IMR-90 (cell line): Measurements from ENCODE around the gene KRTAP10-10. TPM values are rescaled to one million over a fixed set of nuclear protein-coding genes. Genes with fewer than 3 reads are reported as not detected.

Experiments
- ATAC-seq: fragments of 200-7000 bp; cut with Tn5 transposase; 2 replicates; pipeline ENCODE4 v1.9.1; 2020; ENCODE audit warnings: low read depth, mild to moderate bottlenecking, moderate library complexity
- BruUV-seq: library from RNA; stranded (reverse); fragments of 400-500 nt; replicated peaks from 2 replicates; lab custom pipeline; 2021; lab: Mats Ljungman, UMichigan
- CTCF ChIA-PET: fragments of 300-600 bp; formaldehyde crosslinking; extraction: SDS; loops from one replicate; lab custom pipeline; 2021; ENCODE audit warnings: antibody characterized with exemption; lab: Yijun Ruan, JAX
- POLR2A ChIA-PET: fragments of 300-600 bp; sonication (Branson Sonifier 250); formaldehyde crosslinking; loops from one replicate; lab custom pipeline; 2022; ENCODE audit warnings: antibody characterized with exemption; ENCODE audit not compliant: unreplicated experiment; lab: Charles Lee
- DNase-seq: peaks from one replicate; pipeline ENCODE4 v3.0.0; 2013
- H2AFZ ChIP-seq: replicated peaks from 2 replicates; pipeline ENCODE3; 2013; ENCODE audit warnings: low read length, mild to moderate bottlenecking; ENCODE audit not compliant: poor library complexity
- H2AK5ac ChIP-seq: 2 replicates; pipeline ENCODE4 v1.6.1; 2013; ENCODE audit warnings: low read depth, low read length, inconsistent platforms
- H2AK9ac ChIP-seq: replicated peaks from 2 replicates; pipeline ENCODE3; 2013; ENCODE audit warnings: mild to moderate bottlenecking, low read depth, low read length, moderate library complexity; ENCODE audit not compliant: poor library complexity
- H2BK120ac ChIP-seq: 2 replicates; pipeline ENCODE4 v1.6.1; 2013; ENCODE audit warnings: low read depth, low read length, inconsistent platforms
- H2BK15ac ChIP-seq: 3 replicates; pipeline ENCODE4 v1.6.1; 2013; ENCODE audit warnings: low read depth, low read length, inconsistent platforms
- H2BK20ac ChIP-seq: 2 replicates; pipeline ENCODE4 v1.6.1; 2013; ENCODE audit warnings: low read depth, mild to moderate bottlenecking, inconsistent platforms, low read length, moderate library complexity
- H2BK5ac ChIP-seq: 2 replicates; pipeline ENCODE4 v1.6.1; 2013; ENCODE audit warnings: mild to moderate bottlenecking, low read depth, low read length, inconsistent platforms; ENCODE audit not compliant: poor library complexity, severe bottlenecking
- H3K14ac ChIP-seq: replicated peaks from 2 replicates; pipeline ENCODE4 v1.6.1; 2013; ENCODE audit warnings: low read depth, low read length, inconsistent platforms
- H3K18ac ChIP-seq: 2 replicates; pipeline ENCODE4 v1.6.1; 2013; ENCODE audit warnings: low read depth, low read length, control low read depth
- H3K23ac ChIP-seq: 2 replicates; pipeline ENCODE4 v1.6.1; 2013; ENCODE audit warnings: low read depth, low read length, inconsistent platforms
- H3K27ac ChIP-seq: 2 replicates; pipeline ENCODE4 v1.5.1; 2013; ENCODE audit warnings: mild to moderate bottlenecking, control low read depth, low read length; ENCODE audit not compliant: insufficient read depth
- H3K27me3 ChIP-seq: 2 replicates; pipeline ENCODE4 v1.6.1; 2013; ENCODE audit warnings: low read length; ENCODE audit not compliant: control insufficient read depth, insufficient read depth
- H3K36me3 ChIP-seq: 2 replicates; pipeline ENCODE4 v1.6.1; 2013; ENCODE audit warnings: low read length, mixed read lengths; ENCODE audit not compliant: control insufficient read depth, insufficient read depth
- H3K4ac ChIP-seq: 2 replicates; pipeline ENCODE4 v1.6.1; 2013; ENCODE audit warnings: low read depth, low read length, inconsistent platforms
- H3K4me1 ChIP-seq: 2 replicates; pipeline ENCODE4 v1.6.1; 2013; ENCODE audit warnings: low read length, mixed read lengths; ENCODE audit not compliant: control insufficient read depth, insufficient read depth
- H3K4me2 ChIP-seq: 2 replicates; pipeline ENCODE4 v1.6.1; 2013; ENCODE audit warnings: low read depth, mild to moderate bottlenecking, control low read depth, low read length, moderate library complexity
- H3K4me3 ChIP-seq: 2 replicates; pipeline ENCODE4 v1.5.1; 2013; ENCODE audit warnings: low read depth, mild to moderate bottlenecking, control low read depth, low read length, moderate library complexity; ENCODE audit not compliant: insufficient read depth
- H3K56ac ChIP-seq: 2 replicates; pipeline ENCODE4 v1.6.1; 2013; ENCODE audit warnings: low read length, inconsistent platforms; ENCODE audit not compliant: insufficient read depth; ENCODE audit errors: extremely low read depth
- H3K79me1 ChIP-seq, 2 experiments: 2 replicates each; pipeline ENCODE4 v1.6.1; 2013; ENCODE audit warnings: low read length in 2 of 2, inconsistent platforms in 1 of 2, low read depth in 1 of 2
- H3K9ac ChIP-seq: 2 replicates; pipeline ENCODE4 v1.6.1; 2013; ENCODE audit warnings: low read depth, low read length, control low read depth
- H3K9me1 ChIP-seq: 2 replicates; pipeline ENCODE4 v1.6.1; 2013; ENCODE audit warnings: low read length, inconsistent platforms; ENCODE audit not compliant: insufficient read depth
- H3K9me3 ChIP-seq: 2 replicates; pipeline ENCODE4 v1.6.1; 2013; ENCODE audit warnings: low read length; ENCODE audit not compliant: control insufficient read depth, insufficient read depth
- H4K20me1 ChIP-seq: 2 replicates; pipeline ENCODE4 v1.6.1; 2013; ENCODE audit warnings: low read length, inconsistent platforms; ENCODE audit not compliant: insufficient read depth
- H4K5ac ChIP-seq: 2 replicates; pipeline ENCODE4 v1.6.1; 2013; ENCODE audit warnings: mild to moderate bottlenecking, low read depth, low read length, control low read depth
- H4K8ac ChIP-seq, 2 experiments: 2 replicates each; pipeline ENCODE4 v1.6.1; 2013; ENCODE audit warnings: low read depth in 2 of 2, low read length in 2 of 2, control low read depth in 1 of 2, inconsistent platforms in 1 of 2
- H4K91ac ChIP-seq: 2 replicates; pipeline ENCODE4 v1.6.1; 2013; ENCODE audit warnings: low read depth, low read length, inconsistent platforms; ENCODE audit not compliant: insufficient read depth
- BHLHE40 ChIP-seq: fragments of 150-350 bp; IDR thresholded peaks from 2 replicates; pipeline ENCODE4 v1.6.1; 2016; ENCODE audit warnings: mild to moderate bottlenecking, low read depth, low read length
- CHD1 ChIP-seq: IDR thresholded peaks from 2 replicates; pipeline ENCODE4 v1.6.1; 2012; ENCODE audit warnings: low read depth, low read length, improper control_type of control experiment
- MAFK ChIP-seq: IDR thresholded peaks from 2 replicates; pipeline ENCODE4 v1.6.1; 2012; ENCODE audit warnings: low read depth, low read length, improper control_type of control experiment
- MAZ ChIP-seq: IDR thresholded peaks from 2 replicates; pipeline ENCODE4 v1.6.1; 2012; ENCODE audit warnings: low read depth, mild to moderate bottlenecking, low read length, improper control_type of control experiment, moderate library complexity, borderline replicate concordance
- RAD21 ChIP-seq: IDR thresholded peaks from 2 replicates; pipeline ENCODE4 v1.6.1; 2012; ENCODE audit warnings: low read length, improper control_type of control experiment
- WGBS, 2 experiments: methylation state at CpG; one replicate each; pipeline versions ENCODE4 v1.1.5 to v1.1.7; 2013; ENCODE audit warnings: missing lambda C conversion rate in 2 of 2; ENCODE audit not compliant: insufficient read length in 1 of 2; ENCODE audit errors: extremely low coverage in 2 of 2; 5-methylcytosine and 5-hydroxymethylcytosine counted together
- dilution Hi-C: fragments of 300-500 bp; cut with HindIII; formaldehyde crosslinking; loops from one replicate; pipeline ENCODE4 v1.14.3; 2018; ENCODE audit warnings: low sequenced_read_pairs; ENCODE audit not compliant: unreplicated experiment
- in situ Hi-C: fragments of 300-500 bp; cut with MboI; formaldehyde crosslinking; loops from 3 replicates; pipeline ENCODE4 v1.14.3; 2019; ENCODE audit warnings: low sequenced_read_pairs, inconsistent platforms, mixed read lengths
- intact Hi-C: fragments of 100-400 bp; cut with micrococcal nuclease; formaldehyde crosslinking; loops from 2 replicates; pipeline ENCODE4 v1.10.0; 2022
- polyA plus RNA-seq, 3 experiments: library from polyadenylated mRNA; depleted of rRNA; stranded (reverse); fragments of >200 nt; gene quantifications; 2 replicates each; pipeline ENCODE4 v1.2.3, GENCODE V29; 2012; ENCODE audit warnings: low replicate concordance in 1 of 3
- total RNA-seq: library from RNA; depleted of rRNA; stranded (reverse); fragments of >200 nt; gene quantifications from 2 replicates; pipeline ENCODE4 v1.2.3, GENCODE V29; 2012
- TF ChIP-seq, protein P1 (sequence below): fragments of 150-350 bp; IDR thresholded peaks from 2 replicates; pipeline ENCODE4 v1.6.1; 2016; ENCODE audit warnings: low read depth, mild to moderate bottlenecking, low read length, moderate library complexity, borderline replicate concordance

The KRTAP10-10 gene
- total and polyA plus RNA-seq, 2 of the 4 experiments (the other 2 are of a cell fraction): not detected

DNA sequence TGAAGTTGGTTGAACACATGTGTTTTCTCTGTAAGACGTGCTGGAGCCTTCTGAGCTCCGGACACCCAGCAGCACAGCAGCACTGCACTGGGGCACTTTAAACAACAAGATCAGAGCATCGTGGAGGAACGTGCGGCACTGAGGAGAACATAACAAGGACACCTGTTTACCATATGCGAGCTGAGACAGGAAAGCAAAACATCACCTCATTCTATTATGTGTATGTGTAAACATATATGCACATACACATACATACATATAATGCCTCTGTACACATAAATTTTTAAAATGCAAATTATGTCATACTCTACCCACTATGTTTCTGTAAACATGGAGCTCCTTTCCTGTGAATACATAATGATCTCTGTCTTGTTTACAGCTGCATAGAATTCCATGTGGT lies 41.6 kb upstream of the KRTAP10-10 start:
- BruUV-seq: no TSS peak
- WGBS, 2 experiments: no CpG with 5 or more reads among the region's 6 CpGs
- no peak overlapping the region for H3K18ac ChIP-seq

More for the DNA sequence above, 41.6 kb upstream of the KRTAP10-10 start:
- H2AFZ ChIP-seq: no peak overlapping the region
- no peak overlapping the region for H3K4ac ChIP-seq
- intact Hi-C loops (no loop called here), dilution Hi-C loops (no loop called here), in situ Hi-C loops (no loop called here)
- DNase-seq (no peak), ATAC-seq (no peak)
- H3K14ac ChIP-seq: no peak overlapping the region
- no peaks in the 10 kb centered on the region for H3K79me1 ChIP-seq
- H2BK5ac ChIP-seq: no peak overlapping the region
- H3K9me1 ChIP-seq: no peaks in the 10 kb centered on the region
- no peak overlapping the region for H3K27ac ChIP-seq
- H2BK20ac ChIP-seq: no peak overlapping the region
- no peak overlapping the region for H2AK5ac ChIP-seq
- no peak overlapping the region for H3K4me3 ChIP-seq
- CTCF ChIA-PET: no interaction called here
- no peak for TF ChIP-seq BHLHE40
- TF ChIP-seq MAFK: no peak
- TF ChIP-seq CHD1: no peak
- TF ChIP-seq MAZ: no peak
- TF ChIP-seq, protein P1, sequence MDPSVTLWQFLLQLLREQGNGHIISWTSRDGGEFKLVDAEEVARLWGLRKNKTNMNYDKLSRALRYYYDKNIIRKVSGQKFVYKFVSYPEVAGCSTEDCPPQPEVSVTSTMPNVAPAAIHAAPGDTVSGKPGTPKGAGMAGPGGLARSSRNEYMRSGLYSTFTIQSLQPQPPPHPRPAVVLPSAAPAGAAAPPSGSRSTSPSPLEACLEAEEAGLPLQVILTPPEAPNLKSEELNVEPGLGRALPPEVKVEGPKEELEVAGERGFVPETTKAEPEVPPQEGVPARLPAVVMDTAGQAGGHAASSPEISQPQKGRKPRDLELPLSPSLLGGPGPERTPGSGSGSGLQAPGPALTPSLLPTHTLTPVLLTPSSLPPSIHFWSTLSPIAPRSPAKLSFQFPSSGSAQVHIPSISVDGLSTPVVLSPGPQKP: no peak
- TF ChIP-seq RAD21: no peak
- H3K23ac ChIP-seq: no peak overlapping the region
- no peak overlapping the region for H2AK9ac ChIP-seq
- no peak overlapping the region for H2BK120ac ChIP-seq
- H4K20me1 ChIP-seq: no peaks in the 10 kb centered on the region
- no peak overlapping the region for H2BK15ac ChIP-seq
- POLR2A ChIA-PET: no interaction called here
- H3K4me1 ChIP-seq: no peaks in the 10 kb centered on the region
- H3K27me3 ChIP-seq: peaks cover 4% of the 10 kb centered on the region; the same call in 1 of the 2 replicates
- no peak overlapping the region for H3K4me2 ChIP-seq
- H3K9ac ChIP-seq: no peak overlapping the region
- no peak overlapping the region for H4K8ac ChIP-seq
- no peaks in the 10 kb centered on the region for H3K9me3 ChIP-seq
- no peak overlapping the region for H4K5ac ChIP-seq
- H3K56ac ChIP-seq: no peak overlapping the region
- H4K91ac ChIP-seq: no peak overlapping the region
- no peaks in the 10 kb centered on the region for H3K36me3 ChIP-seq
